GM21515 (cell line): ENCODE data around the gene CRABP2.

ENCODE experiments used
- ATAC-seq: cut with Tn5 transposase; IDR thresholded peaks from one replicate; pipeline ENCODE4 v1.9.1; 2021; ENCODE audit not compliant: unreplicated experiment

Gene CRABP2

GRCh38 chr1:156691665-156692440 is 13.5 kb downstream of the CRABP2 start:
- no peak for ATAC-seq

GRCh38 chr1:156691191-156691590 is 14.2 kb downstream of the CRABP2 start:
- no peak for ATAC-seq

- no peak for ATAC-seq
These were observed 14.7 kb downstream of the CRABP2 start for GRCh38 chr1:156690675-156691036.

- no peak for ATAC-seq
These were observed 15.3 kb downstream of the CRABP2 start for GRCh38 chr1:156689953-156690674.

- no peak for ATAC-seq
These were observed 16.1 kb downstream of the CRABP2 start for GRCh38 chr1:156689035-156689952.

- no peak for ATAC-seq
These were observed 21.1 kb downstream of the CRABP2 start for GRCh38 chr1:156684227-156684782.

- no peak for ATAC-seq
These were observed 23.1 kb downstream of the CRABP2 start for GRCh38 chr1:156682166-156682890.

GRCh38 chr1:156681196-156681960 is 24.0 kb downstream of the CRABP2 start:
- ATAC-seq: no peak

- no peak for ATAC-seq
These were observed 25.3 kb downstream of the CRABP2 start for GRCh38 chr1:156680056-156680455.

- ATAC-seq: no peak
These were observed 27.5 kb downstream of the CRABP2 start for GRCh38 chr1:156677616-156678596.

GRCh38 chr1:156676820-156677615 is 28.4 kb downstream of the CRABP2 start, which contains the start of gene NES:
NES (minus strand) TSS chr1:156677407; CDS start chr1:156677264, 143 bp downstream.
- no peak for ATAC-seq

GRCh38 chr1:156676114-156676819 is 29.1 kb downstream of the CRABP2 start:
- ATAC-seq: no peak

- ATAC-seq: no peak
These were observed 29.9 kb downstream of the CRABP2 start for GRCh38 chr1:156675210-156676113.

GRCh38 chr1:156673387-156674121 is 31.8 kb downstream of the CRABP2 start:
- no peak for ATAC-seq

GRCh38 chr1:156671804-156672203 is 33.6 kb downstream of the CRABP2 start:
- ATAC-seq: no peak
